Activated CD4-positive, alpha-beta T cell treated with anti-CD3 and anti-CD28 coated beads, Interleukin-2, amount 10 ng/mL, durations not matched to agents 24 days and 14 days (primary cell): Measurements from ENCODE around the gene ACTL9. TPM values are rescaled to one million over a fixed set of nuclear protein-coding genes. Genes with fewer than 3 reads are reported as not detected.
"Not testable (repeated sequence)": the region's sequence is repeated elsewhere in the genome, so short reads cannot be mapped to it uniquely, and the experiment has no call there.

ENCODE experiments used
- DNase-seq: peaks from one replicate; pipeline ENCODE4 v3.0.0; 2022
- H3K27ac Mint-ChIP-seq: one replicate; pipeline ENCODE4 v1.8.0; 2022; ENCODE audit warnings: mild to moderate bottlenecking, mixed read lengths
- H3K27me3 Mint-ChIP-seq: one replicate; pipeline ENCODE4 v1.8.0; 2022; ENCODE audit warnings: mixed read lengths
- H3K36me3 Mint-ChIP-seq: one replicate; pipeline ENCODE4 v1.8.0; 2022; ENCODE audit warnings: low read depth, mild to moderate bottlenecking, mixed read lengths
- H3K4me1 Mint-ChIP-seq: one replicate; pipeline ENCODE4 v1.8.0; 2021; ENCODE audit warnings: mixed read lengths
- H3K4me3 Mint-ChIP-seq: one replicate; pipeline ENCODE4 v1.8.0; 2022; ENCODE audit warnings: mild to moderate bottlenecking, moderate library complexity, mixed read lengths
- H3K9me3 Mint-ChIP-seq: one replicate; pipeline ENCODE4 v1.8.0; 2021; ENCODE audit warnings: mixed read lengths
- intact Hi-C: fragments of 100-400 bp; cut with micrococcal nuclease; formaldehyde crosslinking; loops from one replicate; pipeline ENCODE4 v1.15.1; 2023
- total RNA-seq: library from RNA; stranded (reverse); gene quantifications from 2 replicates; pipeline ENCODE4 v1.2.3, GENCODE V29; 2022

ACTL9 gene, protein sequence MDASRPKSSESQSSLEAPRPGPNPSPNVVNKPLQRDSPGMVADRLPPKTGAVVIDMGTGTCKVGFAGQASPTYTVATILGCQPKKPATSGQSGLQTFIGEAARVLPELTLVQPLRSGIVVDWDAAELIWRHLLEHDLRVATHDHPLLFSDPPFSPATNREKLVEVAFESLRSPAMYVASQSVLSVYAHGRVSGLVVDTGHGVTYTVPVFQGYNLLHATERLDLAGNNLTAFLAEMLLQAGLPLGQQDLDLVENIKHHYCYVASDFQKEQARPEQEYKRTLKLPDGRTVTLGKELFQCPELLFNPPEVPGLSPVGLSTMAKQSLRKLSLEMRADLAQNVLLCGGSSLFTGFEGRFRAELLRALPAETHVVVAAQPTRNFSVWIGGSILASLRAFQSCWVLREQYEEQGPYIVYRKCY
- not detected in 2 replicates for total RNA-seq

DNA sequence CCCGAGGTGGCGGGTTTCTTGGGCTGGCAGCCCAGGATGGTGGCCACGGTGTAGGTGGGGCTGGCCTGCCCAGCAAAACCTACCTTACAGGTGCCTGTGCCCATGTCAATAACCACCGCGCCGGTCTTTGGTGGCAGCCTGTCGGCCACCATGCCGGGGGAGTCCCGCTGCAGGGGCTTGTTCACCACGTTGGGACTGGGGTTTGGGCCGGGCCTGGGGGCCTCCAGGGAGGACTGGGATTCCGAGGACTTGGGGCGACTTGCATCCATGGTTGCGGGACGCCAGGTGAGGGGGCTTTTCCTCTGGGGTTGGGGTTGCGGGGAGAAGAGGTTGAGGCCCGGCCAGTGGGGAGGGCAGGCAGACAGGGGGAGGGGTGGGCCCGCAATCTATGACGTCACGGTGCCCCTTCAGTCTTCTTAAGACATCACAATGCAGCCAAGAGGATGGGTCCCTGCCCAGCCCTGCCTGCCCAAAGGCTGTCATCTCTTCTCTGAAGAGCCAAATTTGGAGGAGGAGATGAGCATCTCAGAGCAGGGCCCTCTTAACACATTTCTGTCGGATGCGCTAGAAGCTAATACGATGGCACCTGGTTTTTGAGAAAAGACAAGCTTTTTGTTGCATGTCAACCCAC is at the start of gene ACTL9:
Gene ACTL9, minus strand, starts transcription at position 363 of the 631 bp plus-strand sequence. Its CDS starts 94 bp downstream, at position 269.
- intact Hi-C loops: loop anchor here (10.0 kb wide), 1 partner anchor 114 kb away; no protein-coding TSS in a partner anchor
- Mint-ChIP-seq H3K27me3 (peaks cover 14% of the 10 kb centered on the region), H3K36me3 (no peaks in the 10 kb centered on the region), H3K4me3 (no peak within 1 kb of the TSS), H3K27ac (no peak within 1 kb of the TSS), H3K9me3 (peaks cover 3% of the 10 kb centered on the region), H3K4me1 (peaks cover 53% of the 10 kb centered on the region)
- peak; percentile 51 for DNase-seq

DNA sequence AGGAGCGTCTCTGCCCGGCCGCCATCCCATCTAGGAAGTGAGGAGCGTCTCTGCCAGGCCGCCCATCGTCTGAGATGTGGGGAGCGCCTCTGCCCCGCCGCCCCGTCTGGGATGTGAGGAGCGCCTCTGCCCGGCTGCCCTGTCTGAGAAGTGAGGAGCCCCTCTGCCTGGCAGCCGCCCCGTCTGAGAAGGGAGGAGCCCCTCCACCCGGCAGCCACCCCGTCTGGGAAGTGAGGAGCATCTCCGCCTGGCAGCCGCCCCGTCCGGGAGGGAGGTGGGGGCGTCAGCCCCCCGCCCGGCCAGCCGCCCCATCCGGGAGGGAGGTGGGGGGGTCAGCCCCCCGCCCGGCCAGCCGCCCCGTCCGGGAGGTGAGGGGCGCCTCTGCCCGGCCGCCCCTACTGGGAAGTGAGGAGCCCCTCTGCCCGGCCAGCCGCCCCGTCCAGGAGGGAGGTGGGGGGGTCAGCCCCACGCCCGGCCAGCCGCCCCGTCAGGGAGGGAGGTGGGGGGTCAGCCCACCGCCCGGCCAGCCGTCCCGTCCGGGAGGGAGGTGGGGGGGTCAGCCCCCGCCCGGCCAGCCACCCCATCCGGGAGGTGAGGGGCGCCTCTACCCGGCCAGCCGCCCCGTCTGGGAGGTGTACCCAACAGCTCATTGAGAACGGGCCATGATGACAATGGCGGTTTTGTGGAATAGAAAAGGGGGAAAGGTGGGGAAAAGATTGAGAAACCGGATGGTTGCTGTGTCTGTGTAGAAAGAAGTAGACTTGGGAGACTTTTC is 40.9 kb upstream of the ACTL9 start:
- H3K9me3 Mint-ChIP-seq, DNase-seq, H3K36me3 Mint-ChIP-seq, H3K4me1 Mint-ChIP-seq, intact Hi-C loops, H3K27ac Mint-ChIP-seq, H3K27me3 Mint-ChIP-seq, H3K4me3 Mint-ChIP-seq: not testable (repeated sequence)

DNA sequence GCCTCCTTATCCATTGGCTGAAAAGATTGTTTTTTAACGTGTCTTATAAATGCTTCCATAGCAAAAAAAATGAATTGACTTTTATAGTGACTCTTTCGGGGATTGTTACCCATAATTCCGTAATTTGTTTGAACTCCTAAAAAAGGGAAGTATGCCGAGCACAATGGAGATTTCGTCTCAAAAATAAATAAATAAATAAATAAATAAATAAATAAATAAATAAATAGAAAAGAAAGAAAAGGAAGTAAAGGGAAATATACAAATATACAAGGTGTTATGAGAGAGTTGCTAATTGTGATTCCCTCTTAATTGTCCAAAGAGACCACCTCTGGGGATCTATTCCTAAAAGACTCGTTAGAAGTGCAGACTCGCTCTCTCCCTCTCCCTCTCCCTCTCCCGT is 39.8 kb upstream of the ACTL9 start:
- Mint-ChIP-seq H3K9me3 (peaks cover 2% of the 10 kb centered on the region), H3K27me3 (no peaks in the 10 kb centered on the region), H3K4me1 (no peaks in the 10 kb centered on the region), H3K27ac (no peak overlapping the region), H3K36me3 (no peaks in the 10 kb centered on the region), H3K4me3 (no peak overlapping the region)
- intact Hi-C loops: no loop called here
- no peak for DNase-seq

DNA sequence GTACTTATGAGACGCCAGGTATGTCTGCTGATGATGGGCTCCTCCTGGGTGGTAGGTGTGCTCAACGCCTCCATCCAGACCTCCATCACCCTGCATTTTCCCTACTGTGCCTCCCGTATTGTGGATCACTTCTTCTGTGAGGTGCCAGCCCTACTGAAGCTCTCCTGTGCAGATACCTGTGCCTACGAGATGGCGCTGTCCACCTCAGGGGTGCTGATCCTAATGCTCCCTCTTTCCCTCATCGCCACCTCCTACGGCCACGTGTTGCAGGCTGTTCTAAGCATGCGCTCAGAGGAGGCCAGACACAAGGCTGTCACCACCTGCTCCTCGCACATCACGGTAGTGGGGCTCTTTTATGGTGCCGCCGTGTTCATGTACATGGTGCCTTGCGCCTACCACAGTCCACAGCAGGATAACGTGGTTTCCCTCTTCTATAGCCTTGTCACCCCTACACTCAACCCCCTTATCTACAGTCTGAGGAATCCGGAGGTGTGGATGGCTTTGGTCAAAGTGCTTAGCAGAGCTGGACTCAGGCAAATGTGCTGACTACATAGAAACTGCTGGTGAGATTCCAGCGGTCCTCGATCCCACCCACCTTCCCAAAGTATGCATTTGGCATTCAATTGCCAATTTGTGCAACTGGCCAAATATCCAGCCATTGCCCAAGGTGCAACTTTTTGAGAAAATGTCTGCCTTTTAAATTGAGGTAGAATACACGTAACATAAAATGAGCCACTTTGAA is 33.0 kb upstream of the ACTL9 start:
- peaks cover 4% of the 10 kb centered on the region for H3K9me3 Mint-ChIP-seq
- no peak overlapping the region for H3K4me3 Mint-ChIP-seq
- H3K27ac Mint-ChIP-seq: no peak overlapping the region
- no peaks in the 10 kb centered on the region for H3K36me3 Mint-ChIP-seq
- intact Hi-C loops: no loop called here
- DNase-seq: peak; percentile 70
- H3K4me1 Mint-ChIP-seq: no peaks in the 10 kb centered on the region
- H3K27me3 Mint-ChIP-seq: no peaks in the 10 kb centered on the region

DNA sequence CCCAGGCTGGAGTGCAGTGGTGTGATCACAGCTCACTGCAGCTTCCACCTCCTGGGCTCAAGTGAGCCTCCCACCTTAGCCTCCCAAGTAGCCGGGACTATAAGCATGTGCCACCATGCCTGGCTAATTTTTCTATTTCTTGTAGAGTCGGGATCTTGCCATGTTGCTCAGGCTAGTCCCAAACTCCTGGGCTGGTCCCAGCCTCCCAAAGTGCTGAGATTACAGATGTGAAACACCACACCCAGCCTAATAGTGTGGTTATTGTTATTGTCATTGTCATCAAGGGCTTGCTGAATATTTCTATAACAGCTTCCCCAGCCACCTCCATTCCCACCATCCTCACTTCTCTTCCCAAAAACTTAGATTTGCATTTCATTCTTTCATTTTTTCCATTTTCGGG is 25.7 kb upstream of the ACTL9 start:
- Mint-ChIP-seq H3K9me3 (peaks cover 4% of the 10 kb centered on the region), H3K27me3 (peaks cover 10% of the 10 kb centered on the region), H3K4me3 (no peak overlapping the region), H3K4me1 (no peaks in the 10 kb centered on the region), H3K36me3 (no peaks in the 10 kb centered on the region), H3K27ac (no peak overlapping the region)
- intact Hi-C loops: no loop called here
- no peak for DNase-seq

DNA sequence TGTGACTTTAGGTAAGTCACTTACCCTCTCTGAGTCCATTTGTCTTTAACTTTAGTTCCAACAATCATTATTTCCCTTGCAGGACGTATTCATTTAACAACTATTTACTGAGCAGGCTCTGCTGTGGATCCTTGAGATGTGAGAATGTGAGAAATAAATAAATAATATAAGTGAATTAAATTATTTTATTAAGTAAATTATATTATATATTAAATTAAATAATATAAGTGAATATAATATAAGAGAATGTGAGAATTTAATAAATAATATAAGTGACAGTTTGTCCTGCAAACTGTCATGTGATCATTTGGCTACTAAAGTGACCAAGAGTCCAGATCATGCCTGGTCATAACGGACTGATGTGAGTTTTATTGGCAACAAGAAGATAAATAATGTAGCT is 23.4 kb upstream of the ACTL9 start:
- peaks cover 10% of the 10 kb centered on the region for H3K27me3 Mint-ChIP-seq
- peaks cover 4% of the 10 kb centered on the region for H3K9me3 Mint-ChIP-seq
- no peak overlapping the region for H3K4me3 Mint-ChIP-seq
- H3K4me1 Mint-ChIP-seq: no peaks in the 10 kb centered on the region
- H3K27ac Mint-ChIP-seq: no peak overlapping the region
- no peaks in the 10 kb centered on the region for H3K36me3 Mint-ChIP-seq
- no peak for DNase-seq
- intact Hi-C loops: no loop called here

DNA sequence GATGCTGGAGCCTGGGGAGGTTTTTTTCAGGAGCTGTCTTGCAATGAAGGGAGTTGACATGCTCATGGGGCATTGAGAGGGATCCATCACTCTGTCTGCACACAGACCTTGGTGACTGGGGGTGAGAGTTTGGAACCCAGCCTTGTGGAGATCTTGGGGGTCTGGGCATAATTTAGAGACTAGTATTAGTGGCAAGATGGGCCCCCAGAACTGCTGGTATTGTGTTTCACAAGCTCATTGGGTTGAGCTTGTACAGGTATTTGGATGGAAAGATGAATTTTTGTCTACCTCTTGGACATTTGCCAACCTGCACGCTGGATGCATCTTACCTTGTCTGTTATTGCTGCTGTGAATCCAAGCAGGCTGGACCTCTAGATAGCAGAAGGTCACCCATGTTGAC is 22.7 kb upstream of the ACTL9 start, which contains the start of gene OR2Z1:
Gene OR2Z1, plus strand, starts transcription at position 301 of the 400 bp plus-strand sequence. CDS start 9,395 bp downstream, outside the sequence.
- Mint-ChIP-seq H3K4me3 (no peak within 1 kb of the TSS), H3K9me3 (peaks cover 4% of the 10 kb centered on the region), H3K27me3 (peaks cover 10% of the 10 kb centered on the region), H3K4me1 (no peaks in the 10 kb centered on the region), H3K36me3 (no peaks in the 10 kb centered on the region), H3K27ac (no peak within 1 kb of the TSS)
- no peak for DNase-seq
- intact Hi-C loops: no loop called here

DNA sequence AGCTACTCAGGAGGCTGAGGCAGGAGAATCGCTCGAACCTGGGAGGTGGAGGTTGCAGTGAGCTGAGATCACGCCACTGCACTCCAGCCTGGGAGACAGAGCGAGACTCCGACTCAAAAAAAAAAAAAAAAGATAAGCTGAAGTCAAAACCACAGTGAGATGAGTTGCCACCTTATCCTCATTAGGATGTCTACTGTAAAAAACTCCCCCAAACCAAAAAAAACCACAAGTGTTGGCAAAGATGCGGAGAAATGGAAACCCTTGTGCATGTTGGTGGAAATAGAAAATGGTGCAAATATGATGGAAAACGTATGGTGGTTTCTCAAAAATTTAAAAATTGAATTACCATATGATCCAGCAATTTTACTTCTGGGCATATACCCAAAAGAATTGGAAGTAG is 11.7 kb upstream of the ACTL9 start:
- intact Hi-C loops, H3K27ac Mint-ChIP-seq, H3K36me3 Mint-ChIP-seq, DNase-seq, H3K4me3 Mint-ChIP-seq: not testable (repeated sequence)
- Mint-ChIP-seq H3K4me1 (peaks cover 13% of the 10 kb centered on the region), H3K9me3 (peaks cover 19% of the 10 kb centered on the region), H3K27me3 (peaks cover 22% of the 10 kb centered on the region)

DNA sequence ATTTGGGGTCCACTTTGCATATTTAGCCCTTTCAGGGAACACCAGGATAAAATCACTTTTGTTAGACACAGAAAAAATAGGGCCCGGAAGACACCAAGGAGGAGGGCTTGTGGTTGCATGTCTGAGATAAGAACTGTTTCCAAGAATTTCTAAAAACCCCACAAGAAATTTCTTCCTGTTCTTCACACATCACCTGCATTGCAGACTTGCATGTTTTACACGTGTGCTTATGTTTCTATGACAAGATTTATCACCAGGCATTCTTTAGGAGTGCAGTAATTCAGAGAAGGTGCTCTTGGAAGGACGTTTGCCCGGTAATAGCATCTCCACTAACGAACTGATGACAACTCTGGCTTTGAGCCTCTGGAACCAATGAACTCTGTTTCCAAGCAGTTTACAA is 7.1 kb upstream of the ACTL9 start:
- intact Hi-C loops: no loop called here
- peak overlapping the region; percentile 48 for H3K4me3 Mint-ChIP-seq
- peak; percentile 76 for DNase-seq
- no peaks in the 10 kb centered on the region for H3K36me3 Mint-ChIP-seq
- peaks cover 9% of the 10 kb centered on the region for H3K27me3 Mint-ChIP-seq
- no peaks in the 10 kb centered on the region for H3K9me3 Mint-ChIP-seq
- peaks cover 45% of the 10 kb centered on the region for H3K4me1 Mint-ChIP-seq
- H3K27ac Mint-ChIP-seq: peak overlapping the region; percentile 67

DNA sequence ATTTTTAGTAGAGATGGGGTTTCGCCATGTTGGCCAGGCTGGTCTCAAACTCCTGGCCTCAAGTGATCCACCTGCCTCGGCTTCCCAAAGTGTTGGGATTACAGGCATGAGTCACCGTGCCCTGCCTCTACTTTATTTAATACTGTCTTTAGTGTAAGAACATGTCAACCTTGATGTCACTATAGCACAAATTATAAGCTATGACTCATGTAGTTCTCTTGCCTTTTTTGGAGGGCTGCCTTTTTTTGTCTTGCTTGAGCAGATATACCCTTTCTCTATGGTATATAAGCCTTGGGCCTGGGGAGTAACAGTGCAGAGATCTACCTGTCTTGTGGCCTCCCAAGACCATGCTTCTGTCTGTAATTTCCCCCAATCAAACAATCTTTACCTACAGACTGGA is 6.7 kb upstream of the ACTL9 start:
- Mint-ChIP-seq H3K4me1 (peaks cover 46% of the 10 kb centered on the region), H3K27ac (peak overlapping the region; percentile 67), H3K4me3 (peak overlapping the region; percentile 48)
- H3K36me3 Mint-ChIP-seq, H3K27me3 Mint-ChIP-seq, DNase-seq, intact Hi-C loops, H3K9me3 Mint-ChIP-seq: not testable (repeated sequence)

DNA sequence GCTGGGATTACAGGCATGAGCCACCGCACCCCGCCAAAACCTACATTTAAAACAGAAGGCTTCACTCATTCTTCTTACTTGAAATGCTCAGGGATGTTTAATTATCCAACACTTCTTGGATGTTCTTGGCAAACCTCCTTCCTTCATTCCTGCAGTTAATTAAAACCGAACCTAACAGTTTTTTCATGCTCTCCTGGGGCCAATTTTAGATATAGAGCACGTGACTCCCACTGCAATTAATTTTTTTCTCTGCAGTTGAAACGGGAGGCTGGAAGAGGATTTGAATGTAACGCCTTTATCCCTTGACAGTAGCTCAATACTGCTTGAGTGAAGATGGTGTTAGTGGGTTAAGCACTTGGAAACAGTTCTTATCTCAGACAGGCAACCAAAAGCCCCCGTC is 4.6 kb upstream of the ACTL9 start:
- Mint-ChIP-seq H3K4me1 (peaks cover 48% of the 10 kb centered on the region), H3K27ac (no peak overlapping the region), H3K36me3 (no peaks in the 10 kb centered on the region), H3K4me3 (no peak overlapping the region), H3K27me3 (peaks cover 4% of the 10 kb centered on the region), H3K9me3 (no peaks in the 10 kb centered on the region)
- no peak for DNase-seq
- intact Hi-C loops: loop anchor here (5.0 kb wide), 1 partner anchor 36 kb away; no protein-coding TSS in a partner anchor

DNA sequence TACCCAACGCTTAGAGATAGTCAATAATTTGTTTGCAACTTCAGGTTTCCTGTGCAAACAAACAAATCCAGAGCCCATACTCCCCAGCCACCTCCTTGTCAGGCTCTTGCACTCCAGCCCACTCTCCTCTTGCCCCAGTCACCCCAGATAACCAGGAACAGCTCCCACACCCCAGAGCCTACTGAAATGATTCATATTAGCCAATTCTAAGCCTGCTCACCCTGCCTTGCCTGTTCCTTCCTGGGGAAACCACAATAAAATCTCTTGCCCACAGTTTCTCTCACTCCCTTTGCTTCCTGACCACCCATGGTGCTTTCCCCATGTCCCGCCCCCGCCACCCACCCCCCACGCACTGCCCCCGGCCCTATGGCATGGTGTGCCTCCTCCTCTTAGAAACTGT is 3.8 kb upstream of the ACTL9 start:
- Mint-ChIP-seq H3K4me3 (peak overlapping the region; percentile 51), H3K36me3 (no peaks in the 10 kb centered on the region), H3K9me3 (no peaks in the 10 kb centered on the region), H3K4me1 (peaks cover 47% of the 10 kb centered on the region), H3K27me3 (peaks cover 4% of the 10 kb centered on the region), H3K27ac (peak overlapping the region; percentile 21)
- DNase-seq: peak; percentile 83
- intact Hi-C loops: loop anchor here (5.0 kb wide), 1 partner anchor 35 kb away; no protein-coding TSS in a partner anchor

DNA sequence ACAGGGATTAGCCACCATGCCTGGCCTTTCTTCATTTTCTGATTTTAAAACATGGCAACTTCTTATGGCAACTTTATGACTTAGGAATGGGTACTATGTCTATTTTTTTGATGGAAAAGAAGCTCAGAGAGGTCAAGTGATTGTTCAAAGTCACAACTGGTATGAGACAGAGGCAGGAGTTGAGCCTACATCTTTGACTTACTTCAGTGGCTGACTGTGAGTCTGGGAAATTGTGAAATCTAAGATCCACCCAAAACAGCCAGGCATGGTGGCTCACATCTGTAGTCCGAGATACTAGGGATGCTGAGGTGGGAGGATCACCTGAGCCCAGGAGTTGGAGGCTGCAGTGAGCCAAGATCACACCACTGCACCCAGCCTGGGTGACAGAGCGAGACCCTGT is 2.4 kb upstream of the ACTL9 start:
- Mint-ChIP-seq H3K9me3 (peaks cover 3% of the 10 kb centered on the region), H3K27me3 (peaks cover 11% of the 10 kb centered on the region), H3K4me1 (peaks cover 56% of the 10 kb centered on the region), H3K36me3 (no peaks in the 10 kb centered on the region), H3K27ac (no peak overlapping the region), H3K4me3 (peak overlapping the region; percentile 21)
- intact Hi-C loops: loop anchor here (5.0 kb wide), 1 partner anchor 34 kb away; no protein-coding TSS in a partner anchor
- DNase-seq: peak; percentile 42
